Activated naive CD8-positive, alpha-beta T cell treated with anti-CD3 and anti-CD28 coated beads, Interleukin-2, amount 50 U/mL, for 16 hours (primary cell): ENCODE data around the gene SLC9B2.

ENCODE experiments used
- DNase-seq: peaks from one replicate; pipeline ENCODE4 v3.0.0-alpha.2; 2020; ENCODE audit warnings: low read depth, low spot score

Gene SLC9B2

DNA sequence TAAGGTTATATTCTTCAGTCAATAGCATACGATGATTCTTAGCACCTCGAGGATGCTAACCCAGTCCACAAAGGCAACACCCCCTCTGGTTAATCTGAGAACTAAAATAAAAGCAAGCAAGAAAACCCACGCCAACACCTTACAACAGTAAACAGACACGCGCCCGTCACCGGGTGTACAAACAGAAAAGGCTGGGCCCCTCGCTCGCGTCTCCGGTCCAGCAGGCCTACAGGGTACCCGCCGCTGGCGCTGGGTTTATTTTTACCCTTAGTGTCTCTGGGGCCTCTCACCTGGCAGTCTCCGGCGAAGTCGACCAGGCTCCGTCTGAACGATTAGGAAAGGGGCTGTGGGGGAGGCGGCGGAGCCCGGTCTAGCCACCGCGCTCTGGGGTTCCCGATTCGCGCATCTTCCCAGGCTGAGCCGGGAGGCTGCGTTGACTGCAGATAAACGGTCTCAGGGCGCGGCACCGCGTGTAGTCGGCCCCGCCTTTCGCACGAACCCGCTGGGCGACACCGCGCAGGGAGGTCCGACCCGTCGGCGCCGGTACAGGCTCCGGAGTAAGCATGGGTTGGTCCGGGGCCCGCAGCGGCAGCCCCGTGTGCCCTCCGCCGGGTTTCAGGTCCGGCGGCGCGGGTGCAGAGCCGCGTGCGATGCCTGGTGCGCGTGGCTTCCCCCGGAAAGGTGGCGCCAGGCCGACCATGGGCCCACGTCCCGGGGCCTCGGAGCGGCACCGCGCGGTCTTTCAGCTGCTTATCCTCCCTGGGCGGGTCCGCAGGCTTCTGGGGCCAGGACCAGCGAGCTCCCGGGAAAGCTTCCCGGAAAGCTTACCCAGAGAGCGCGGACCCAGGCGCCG lies 441 bp downstream of the SLC9B2 start:
- DNase-seq, result peak; percentile 41

DNA sequence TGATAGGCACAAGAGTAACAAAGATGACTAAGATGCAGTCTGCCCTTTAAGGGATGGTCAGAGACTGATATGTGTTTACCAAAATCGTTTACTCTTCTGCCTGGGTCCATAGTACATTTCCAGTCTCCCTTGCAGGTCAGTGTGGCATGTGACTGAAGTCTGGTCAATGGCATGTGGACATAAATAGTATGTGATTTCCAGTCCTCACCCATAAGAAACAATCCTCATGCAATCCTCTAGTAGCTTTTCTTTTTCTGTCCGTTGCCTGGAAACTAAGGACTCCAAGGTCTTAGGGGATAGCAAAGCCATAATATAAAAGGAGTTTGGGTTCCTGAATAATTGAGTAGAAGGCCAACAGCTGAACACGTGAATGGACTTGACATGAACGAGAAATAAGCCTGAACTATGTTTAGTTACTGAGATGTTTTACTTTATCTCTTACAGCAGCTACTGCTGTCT lies 1.1 kb downstream of the SLC9B2 start:
- no peak for DNase-seq

DNA sequence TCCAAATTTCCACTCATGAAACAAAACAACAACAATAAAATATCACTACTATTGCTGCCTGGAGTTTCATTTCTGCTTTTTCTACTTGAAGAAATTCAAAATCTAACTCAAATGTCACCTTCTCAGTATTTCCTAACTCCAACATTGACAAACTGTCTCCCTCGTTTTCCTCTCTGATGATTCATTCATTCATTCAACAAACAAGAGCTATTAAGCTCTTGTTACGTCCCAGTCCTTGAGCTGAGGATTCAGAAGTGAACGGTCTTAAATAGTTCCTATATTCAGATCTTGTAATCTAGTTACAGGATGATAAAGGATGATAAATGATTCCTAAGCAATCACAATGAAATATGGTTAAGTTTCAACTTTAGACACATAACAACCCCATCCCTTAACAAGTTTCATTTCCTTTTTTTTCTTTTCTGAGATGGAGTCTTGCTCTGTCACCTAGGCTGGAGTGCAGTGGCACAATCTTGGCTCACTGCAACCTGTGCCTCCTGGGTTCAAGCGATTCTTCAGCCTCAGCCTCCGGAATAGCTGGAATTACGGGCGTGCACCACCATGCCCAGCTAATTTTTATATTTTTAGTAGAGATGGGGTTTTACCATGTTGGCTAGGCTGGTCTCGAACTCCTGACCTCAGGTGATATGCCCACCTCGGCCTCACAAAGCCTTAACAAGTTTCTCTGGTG lies 1.7 kb downstream of the SLC9B2 start:
- DNase-seq, result no peak

DNA sequence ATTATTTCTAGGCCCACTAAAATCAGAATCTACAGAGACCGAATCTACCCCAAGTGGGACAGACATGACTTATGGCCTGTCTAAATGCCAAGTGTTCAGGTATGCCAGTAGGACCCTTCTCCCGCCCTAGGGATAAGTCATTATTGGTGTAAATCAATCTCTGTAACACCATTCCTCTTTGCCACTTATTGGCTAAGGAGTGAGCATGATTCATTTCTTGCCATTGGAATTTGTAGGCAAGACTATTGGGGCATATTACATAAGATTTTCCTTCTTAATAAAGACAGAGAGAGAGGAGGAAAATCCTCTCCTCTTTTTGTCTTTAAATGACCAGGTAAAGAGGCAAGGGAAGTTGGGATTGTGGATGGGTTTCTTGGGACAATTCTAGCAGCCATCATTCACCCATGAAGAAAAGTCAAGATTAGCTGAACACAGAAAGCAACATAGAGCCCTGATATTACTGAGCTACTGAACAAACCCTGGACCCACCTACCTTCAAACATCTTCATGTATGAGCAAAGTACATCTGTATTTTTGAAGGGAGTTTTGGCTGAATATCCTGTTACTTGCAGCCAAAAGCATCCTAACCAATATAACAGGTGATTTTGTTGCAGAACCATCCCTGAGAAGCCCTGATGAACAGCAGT lies 2.6 kb downstream of the SLC9B2 start:
- DNase-seq, result no peak

DNA sequence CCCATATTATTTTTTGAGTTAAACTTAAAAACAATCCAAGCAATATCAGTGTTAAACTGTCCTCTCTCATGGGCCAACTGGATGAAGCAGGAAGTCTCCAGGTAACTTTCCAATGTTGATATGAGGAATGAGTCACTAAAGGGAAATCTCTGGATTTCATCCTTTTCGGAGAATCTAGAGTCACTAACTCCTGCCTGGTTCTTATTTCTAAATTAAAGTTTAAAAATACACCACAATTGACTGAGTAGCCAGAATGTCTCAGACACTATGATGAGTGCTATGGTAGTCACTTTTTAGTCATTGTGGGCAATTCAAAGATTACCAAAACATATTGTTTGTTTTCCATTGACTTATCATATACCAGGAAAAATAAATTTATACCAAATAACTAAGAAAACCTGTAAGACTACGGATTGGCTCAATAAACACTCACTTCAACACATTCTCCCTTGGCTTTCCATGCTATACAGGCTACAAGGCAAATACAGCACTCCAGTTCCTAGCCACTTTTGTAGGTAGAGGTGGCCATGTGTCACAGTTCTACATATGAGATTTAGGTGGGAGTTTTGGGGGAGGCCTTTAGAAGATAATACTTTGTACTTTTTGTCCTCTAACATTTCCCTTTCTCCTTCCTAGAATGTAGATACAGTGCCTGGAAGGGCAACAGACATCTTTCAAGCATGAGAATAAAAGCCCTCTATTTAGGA lies 8.6 kb downstream of the SLC9B2 start:
- DNase-seq, result no peak

DNA sequence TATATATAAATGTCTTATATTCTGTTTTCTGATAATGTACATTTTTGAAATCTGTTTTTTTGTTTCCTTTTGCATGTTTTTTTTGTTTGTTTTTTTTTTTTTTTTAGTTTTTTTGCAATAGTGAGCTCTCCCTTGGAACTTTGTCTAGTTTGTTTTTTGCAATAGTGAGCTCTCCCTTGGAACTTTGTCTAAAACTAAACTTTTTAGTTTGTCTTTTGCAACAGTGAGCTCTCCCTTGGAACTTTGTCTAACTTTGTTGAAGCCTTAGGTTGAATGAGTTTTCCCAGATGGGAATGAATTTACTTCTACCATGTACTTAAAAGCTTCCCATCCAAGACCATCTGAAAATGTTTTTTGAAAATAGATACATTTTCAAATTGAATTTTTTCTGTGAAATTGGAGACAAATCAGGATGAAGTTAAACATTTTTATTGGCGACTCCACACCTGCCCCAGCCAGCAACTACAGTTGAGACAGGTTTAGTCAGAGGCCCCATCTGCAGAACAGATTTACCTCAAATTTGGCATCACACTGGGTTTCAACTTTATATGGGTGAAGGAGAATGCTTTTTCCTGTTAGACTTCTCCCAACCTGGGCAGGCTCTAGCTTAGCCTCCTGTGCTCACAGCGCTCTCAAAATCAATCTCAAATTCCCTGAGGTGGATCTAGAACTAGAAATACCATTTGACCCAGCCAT lies 16.0 kb downstream of the SLC9B2 start:
- DNase-seq, result no peak

DNA sequence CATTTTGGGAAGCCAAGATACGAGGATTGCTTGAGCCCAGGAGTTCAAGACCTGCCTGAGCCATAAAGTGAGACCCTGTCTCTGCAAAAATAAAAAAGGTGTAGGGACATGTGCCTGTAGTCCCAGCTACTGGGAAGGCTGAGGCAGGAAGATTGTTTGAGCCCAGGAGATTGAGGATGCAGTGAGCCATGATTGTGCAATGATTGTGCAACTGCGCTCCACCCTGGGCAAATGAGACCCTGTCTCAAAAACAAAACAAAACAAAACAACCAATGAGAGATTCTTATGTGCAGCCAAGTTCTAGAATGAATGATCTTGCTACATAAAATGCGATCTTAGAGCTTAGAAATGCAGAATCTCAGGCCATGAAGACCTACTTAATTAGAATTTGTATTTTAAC lies 22.5 kb downstream of the SLC9B2 start:
- no peak for DNase-seq

DNA sequence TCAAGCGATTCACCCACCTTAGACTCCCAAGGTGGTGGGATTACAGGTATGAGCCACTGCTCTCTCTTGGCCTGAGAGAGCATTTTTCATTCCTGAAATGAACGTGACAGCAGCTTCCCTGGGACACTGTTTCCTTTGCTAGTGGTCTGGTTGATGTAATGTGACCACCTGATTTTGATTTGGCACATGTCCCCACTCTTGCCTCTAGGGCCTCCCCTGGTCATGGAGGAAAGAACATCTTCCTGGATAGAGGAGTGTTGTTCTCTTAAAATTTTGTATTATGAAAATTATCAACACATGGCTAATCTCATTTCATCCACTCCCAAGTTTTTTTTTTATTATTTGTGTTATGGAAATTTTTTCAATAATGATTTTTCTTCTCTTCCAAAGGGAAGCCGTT lies 23.8 kb downstream of the SLC9B2 start:
- DNase-seq, result no peak

DNA sequence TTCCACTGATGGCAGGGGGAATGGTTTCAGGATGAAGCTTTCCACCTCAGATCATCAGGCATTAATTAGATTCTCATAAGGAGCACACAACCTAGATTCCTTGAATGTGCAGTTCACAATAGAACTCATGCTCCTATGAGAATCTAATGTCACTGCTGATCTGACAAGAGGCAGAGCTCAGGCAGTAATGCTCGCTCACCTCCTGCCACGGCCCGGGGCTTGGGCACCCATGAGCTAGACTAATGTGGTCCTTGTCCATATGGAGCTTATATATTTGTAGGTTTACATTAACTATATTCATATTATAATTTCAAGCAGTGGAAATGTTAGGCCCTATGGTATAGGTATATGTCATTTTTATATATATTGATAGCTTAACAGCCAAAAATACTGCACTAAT lies 24.4 kb downstream of the SLC9B2 start:
- DNase-seq, result no peak

DNA sequence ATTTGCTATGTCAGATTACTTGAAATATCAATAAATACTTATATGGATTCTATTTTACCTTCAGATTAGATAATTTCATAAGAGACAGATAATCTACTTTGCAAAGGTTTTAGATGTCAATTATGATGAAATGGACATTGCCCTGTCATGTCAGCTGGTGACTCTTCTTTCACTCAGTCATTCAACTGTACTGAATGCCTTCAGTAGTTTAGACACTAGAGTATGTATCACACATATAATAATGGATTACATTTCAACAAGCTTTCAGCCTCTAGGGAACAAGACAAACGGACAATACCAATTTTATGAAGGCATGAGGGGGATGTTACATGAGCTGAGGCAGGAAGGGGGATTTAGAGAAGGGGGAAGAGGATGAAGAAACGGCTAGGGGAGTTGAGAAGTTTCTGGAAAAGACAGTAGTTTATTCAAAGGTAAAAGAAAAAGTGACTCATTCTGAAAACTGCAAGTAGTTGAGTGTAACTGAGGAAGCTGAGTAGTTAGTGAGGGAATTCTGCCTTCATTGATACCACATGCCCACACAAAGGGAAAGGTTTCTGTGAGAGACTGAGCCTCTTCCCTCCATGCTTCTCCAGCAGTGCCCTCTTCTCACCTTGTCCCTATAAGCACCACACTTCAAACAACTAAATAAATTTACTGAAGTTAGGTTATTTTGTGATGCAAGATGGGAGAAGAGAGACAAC lies 25.7 kb downstream of the SLC9B2 start:
- no peak for DNase-seq

- no peak for DNase-seq
Measured at GRCh38 chr4:103046416-103047290, 29.9 kb downstream of the SLC9B2 start.

DNA sequence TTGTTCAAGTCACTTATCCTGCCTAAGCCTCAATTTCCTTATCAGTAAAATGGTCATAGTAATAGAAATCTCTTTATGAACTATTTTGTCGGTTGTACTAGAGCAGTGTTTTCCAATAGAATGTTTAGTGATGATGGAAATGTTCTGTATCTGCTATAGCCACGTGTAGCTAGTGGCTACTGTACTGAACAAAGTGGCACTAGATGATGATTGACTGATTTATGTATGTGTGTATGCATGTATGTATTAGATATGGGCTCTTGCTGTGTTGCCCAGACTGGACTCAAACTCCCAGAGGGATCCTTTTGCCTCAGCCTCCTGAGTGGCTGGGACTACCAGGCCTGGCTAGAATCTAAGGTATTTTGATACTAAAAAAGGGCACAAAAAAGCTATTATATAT lies 32.4 kb downstream of the SLC9B2 start:
- DNase-seq, result no peak

- no peak for DNase-seq
Measured at GRCh38 chr4:103036169-103036568, 40.4 kb downstream of the SLC9B2 start.

DNA sequence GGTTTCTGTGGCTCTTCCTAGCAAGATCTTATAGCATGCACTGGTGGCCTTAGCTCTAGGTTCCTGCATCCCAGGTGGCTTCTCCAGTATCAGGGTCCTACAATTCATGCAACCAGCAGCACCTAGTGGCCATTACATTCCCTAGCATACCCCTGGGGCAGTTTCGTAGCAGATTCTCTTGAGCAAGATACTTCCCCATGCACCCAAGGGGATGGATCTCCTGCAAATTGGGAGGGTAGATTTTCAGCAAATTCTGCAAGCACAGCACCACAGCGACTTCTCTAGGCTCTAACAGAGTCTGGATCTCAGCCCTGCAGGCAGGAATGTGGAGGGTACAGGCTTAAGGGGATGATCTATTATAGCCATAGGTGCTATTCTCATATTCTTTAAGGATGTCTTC lies 44.0 kb downstream of the SLC9B2 start:
- no peak for DNase-seq

GRCh38 chr4:103030791-103031190 lies 45.8 kb downstream of the SLC9B2 start:
- DNase-seq, result no peak

- no peak for DNase-seq
Measured at GRCh38 chr4:103029300-103029699, 47.3 kb downstream of the SLC9B2 start.

DNA sequence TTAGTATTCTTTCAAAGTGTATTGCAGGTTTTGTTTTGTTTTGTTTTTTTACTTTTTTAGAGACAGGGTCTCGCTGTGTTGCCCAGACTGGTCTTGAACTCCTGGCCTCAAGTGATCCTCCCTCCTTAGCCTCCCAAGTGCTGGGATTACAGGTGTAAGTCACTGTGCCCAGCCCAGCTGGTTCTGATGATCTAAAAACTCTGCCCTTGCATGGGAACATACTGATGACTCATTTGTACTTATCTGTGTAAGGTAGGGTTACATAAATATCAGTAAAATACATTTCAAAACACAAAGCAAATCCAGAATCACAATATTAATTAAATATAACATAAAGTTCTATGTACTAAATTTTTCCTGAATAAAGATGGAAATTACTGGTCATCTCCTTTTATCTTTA lies 49.7 kb downstream of the SLC9B2 start:
- no peak for DNase-seq

DNA sequence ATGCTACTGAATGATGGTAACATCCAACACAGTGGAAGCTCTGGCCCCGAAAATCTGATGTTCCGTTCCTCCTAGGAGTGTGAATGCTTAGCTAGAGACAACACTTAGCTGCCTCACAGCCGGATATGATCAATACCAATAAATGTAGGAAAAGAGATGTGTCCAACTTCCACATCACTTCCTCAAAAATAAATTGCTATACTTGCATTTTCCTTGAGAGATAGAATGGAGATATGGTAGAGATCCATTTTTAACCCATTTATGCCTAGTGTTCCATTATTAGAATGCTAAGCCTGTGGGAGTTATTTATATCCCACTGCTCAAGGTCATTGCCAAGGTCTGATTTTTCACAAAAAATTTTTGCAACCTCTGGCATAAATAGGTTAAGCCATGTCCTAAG lies 51.6 kb downstream of the SLC9B2 start:
- DNase-seq, result no peak

DNA sequence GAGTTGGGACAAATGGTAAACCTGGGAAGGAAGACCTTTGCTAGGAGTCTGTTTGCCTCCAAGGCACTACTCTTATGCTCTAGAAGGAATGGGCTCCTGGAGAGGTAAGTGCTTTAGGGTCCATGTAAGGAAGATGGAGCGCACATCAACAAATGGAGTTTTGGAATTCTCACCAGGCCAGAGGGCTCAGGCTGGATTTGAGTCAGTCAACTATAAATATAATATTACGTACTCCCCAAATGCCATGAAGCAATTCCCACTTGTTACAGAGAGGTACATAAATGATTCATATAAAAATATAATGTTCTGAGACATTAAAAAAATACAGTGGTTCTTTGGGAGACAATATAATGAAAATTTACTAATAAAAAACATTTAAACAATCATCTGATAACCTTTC lies 55.4 kb downstream of the SLC9B2 start:
- no peak for DNase-seq
